ENCODE data around the gene ERG. TPM values are rescaled to one million over a fixed set of nuclear protein-coding genes. Genes with fewer than 3 reads are reported as not detected.

ERG gene
- total and polyA plus RNA-seq, 11 donors = 5.9 to 37.9 (median 15.4) TPM

GRCh38 chr21:38467911-38468310 lies 30.4 kb downstream of the ERG start:
- H3K27ac ChIP-seq = no peak overlapping the region
- DNase-seq (no peak), ATAC-seq (no peak)
- peaks cover 0 to 7% (median 0%) of the 10 kb centered on the region in 9 donors for H3K36me3 ChIP-seq
- WGBS, 4 donors = 72 to 84% (median 78%) methylated on average over 4 of the region's 4 CpGs
- intact Hi-C loops (cut with DNase I) = no loop called here
- peaks cover 0 to 30% (median 8%) of the 10 kb centered on the region in 12 donors for H3K4me1 ChIP-seq
- TF ChIP-seq POLR2A (IDR thresholded peaks at IDR 0.05) (no peak), CTCF (IDR thresholded peaks at IDR 0.05) (no peak)
- H3K4me3 ChIP-seq = no peak overlapping the region
- no peaks in the 10 kb centered on the region for H3K9me3 ChIP-seq
- no peaks in the 10 kb centered on the region for H3K27me3 ChIP-seq

GRCh38 chr21:38467374-38467773 lies 30.9 kb downstream of the ERG start:
- H3K4me3 ChIP-seq = no peak overlapping the region
- no peak for DNase-seq
- TF ChIP-seq CTCF (IDR thresholded peaks at IDR 0.05) (no peak), POLR2A (IDR thresholded peaks at IDR 0.05) (no peak)
- peaks cover 0 to 24% (median 8%) of the 10 kb centered on the region in 12 donors for H3K4me1 ChIP-seq
- H3K36me3 ChIP-seq = peaks cover 0 to 7% (median 0%) of the 10 kb centered on the region in 9 donors
- no peaks in the 10 kb centered on the region for H3K27me3 ChIP-seq
- intact Hi-C loops (cut with DNase I) = no loop called here
- H3K9me3 ChIP-seq = no peaks in the 10 kb centered on the region
- ATAC-seq = peak in 1 of 4 donors; percentile 38
- H3K27ac ChIP-seq = no peak overlapping the region
- 67 to 73% (median 72%) methylated on average over 4 of the region's 4 CpGs for WGBS, 4 donors

DNA sequence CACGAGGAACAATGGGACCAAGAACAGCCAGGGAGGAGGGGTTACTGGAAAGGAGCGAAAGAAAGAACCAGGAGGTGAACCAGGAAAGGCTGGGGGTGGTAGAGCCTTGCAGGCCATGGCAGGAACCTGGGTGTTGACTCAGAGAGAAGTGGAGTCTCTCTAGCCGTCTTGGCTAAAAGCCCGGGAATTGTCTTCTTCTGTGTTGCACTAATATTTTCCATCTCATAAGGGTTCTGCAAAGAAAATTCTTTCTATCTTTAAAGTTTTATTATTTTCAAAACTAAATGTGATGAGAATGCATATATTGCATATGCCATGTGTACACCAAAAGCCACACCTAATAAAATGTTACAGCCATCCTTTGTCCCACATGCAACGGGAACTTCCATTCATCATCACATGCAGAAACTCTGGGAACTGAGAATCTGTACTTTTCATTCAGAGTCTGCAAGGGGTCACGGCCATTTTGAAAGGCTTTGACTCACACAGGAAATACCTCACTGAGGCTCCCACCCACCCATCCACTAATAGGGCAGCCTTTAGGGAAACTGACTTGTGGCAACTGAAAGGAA lies 38.0 kb downstream of the ERG start:
- DNase-seq = peak in 3 of 5 donors; percentile 49 to 58 (median 51)
- 60 to 67% (median 63%) methylated on average over 6 of the region's 6 CpGs for WGBS, 4 donors
- TF ChIP-seq POLR2A (IDR thresholded peaks at IDR 0.05) (no peak), CTCF (IDR thresholded peaks at IDR 0.05) (no peak)
- H3K27ac ChIP-seq = peak overlapping the region in 11 of 12 donors; percentile 0 to 85 (median 69)
- no peaks in the 10 kb centered on the region for H3K27me3 ChIP-seq
- intact Hi-C loops (cut with DNase I) = no loop called here
- H3K4me3 ChIP-seq = peak overlapping the region in 1 of 12 donors; percentile 4
- peaks cover 0 to 32% (median 9%) of the 10 kb centered on the region in 12 donors for H3K4me1 ChIP-seq
- ATAC-seq = peak in 3 of 4 donors; percentile 67 to 84 (median 67)
- no peaks in the 10 kb centered on the region for H3K36me3 ChIP-seq
- H3K9me3 ChIP-seq = no peaks in the 10 kb centered on the region

- no peak for DNase-seq
- Histone ChIP-seq H3K27ac (peak overlapping the region in 10 of 12 donors; percentile 12 to 85 (median 55)), H3K9me3 (no peaks in the 10 kb centered on the region), H3K27me3 (no peaks in the 10 kb centered on the region), H3K4me3 (no peak overlapping the region), H3K36me3 (no peaks in the 10 kb centered on the region), H3K4me1 (peaks cover 0 to 34% (median 9%) of the 10 kb centered on the region in 12 donors)
- TF ChIP-seq CTCF (IDR thresholded peaks at IDR 0.05) (no peak), POLR2A (IDR thresholded peaks at IDR 0.05) (no peak)
- intact Hi-C loops (cut with DNase I) = no loop called here
- ATAC-seq = no peak
- 90 to 100% (median 95%) methylated on average over 1 of the region's 1 CpG for WGBS, 4 donors
Measured at GRCh38 chr21:38459490-38459889, 38.8 kb downstream of the ERG start.

All from heart left ventricle (tissue), 16 donors.